ENCODE results near the gene SUGCT.

Gene SUGCT

DNA sequence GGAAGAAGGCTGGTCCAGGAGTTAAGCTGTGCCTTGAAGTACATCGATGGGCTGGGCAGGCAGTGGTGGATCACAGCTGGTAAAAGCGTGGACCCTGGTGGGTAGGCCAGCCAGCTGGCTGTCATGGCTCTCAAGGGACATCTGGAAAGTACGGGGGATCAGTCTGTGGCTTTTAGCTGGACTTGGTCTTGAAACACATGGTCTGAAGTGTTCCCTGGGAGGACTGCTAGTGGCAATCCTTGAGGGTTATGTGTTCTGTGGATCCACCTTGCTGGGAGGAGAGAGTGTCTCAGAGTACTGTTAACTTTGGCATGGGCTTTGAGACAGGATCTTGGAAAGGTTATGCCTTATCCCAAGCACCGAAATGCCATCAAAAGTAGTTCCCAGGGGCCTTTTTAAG, 754.3 kb downstream of the SUGCT start:
- DNase-seq (no peak), ATAC-seq (ENCODE audit: insufficient read depth, low read depth) (no peak)
- Histone ChIP-seq H3K27ac (ENCODE audit: low read length) (no peak overlapping the region), H3K9ac (ENCODE audit: low read depth, low read length) (no peak overlapping the region), H3K36me3 (ENCODE audit: insufficient read depth, low read length) (no peaks in the 10 kb centered on the region), H3K27me3 (ENCODE audit: insufficient read depth, low read length, poor library complexity) (no peaks in the 10 kb centered on the region), H3K79me2 (ENCODE audit: insufficient read depth, low read length) (no peaks in the 10 kb centered on the region), H3K4me2 (ENCODE audit: insufficient read depth, low read length) (no peak overlapping the region), H4K20me1 (ENCODE audit: insufficient read depth, low read length) (no peaks in the 10 kb centered on the region), H3K4me3 (ENCODE audit: low read depth in 1 of 2, low read length in 2 of 2) (no peak overlapping the region), H2AFZ (ENCODE audit: low read depth, low read length) (no peak overlapping the region), H3K4me1 (ENCODE audit: insufficient read depth, low read length) (no peaks in the 10 kb centered on the region), H3K9me3 (ENCODE audit: insufficient read depth, low read length, severe bottlenecking) (peaks cover 4% of the 10 kb centered on the region)
- TF ChIP-seq, protein P1, sequence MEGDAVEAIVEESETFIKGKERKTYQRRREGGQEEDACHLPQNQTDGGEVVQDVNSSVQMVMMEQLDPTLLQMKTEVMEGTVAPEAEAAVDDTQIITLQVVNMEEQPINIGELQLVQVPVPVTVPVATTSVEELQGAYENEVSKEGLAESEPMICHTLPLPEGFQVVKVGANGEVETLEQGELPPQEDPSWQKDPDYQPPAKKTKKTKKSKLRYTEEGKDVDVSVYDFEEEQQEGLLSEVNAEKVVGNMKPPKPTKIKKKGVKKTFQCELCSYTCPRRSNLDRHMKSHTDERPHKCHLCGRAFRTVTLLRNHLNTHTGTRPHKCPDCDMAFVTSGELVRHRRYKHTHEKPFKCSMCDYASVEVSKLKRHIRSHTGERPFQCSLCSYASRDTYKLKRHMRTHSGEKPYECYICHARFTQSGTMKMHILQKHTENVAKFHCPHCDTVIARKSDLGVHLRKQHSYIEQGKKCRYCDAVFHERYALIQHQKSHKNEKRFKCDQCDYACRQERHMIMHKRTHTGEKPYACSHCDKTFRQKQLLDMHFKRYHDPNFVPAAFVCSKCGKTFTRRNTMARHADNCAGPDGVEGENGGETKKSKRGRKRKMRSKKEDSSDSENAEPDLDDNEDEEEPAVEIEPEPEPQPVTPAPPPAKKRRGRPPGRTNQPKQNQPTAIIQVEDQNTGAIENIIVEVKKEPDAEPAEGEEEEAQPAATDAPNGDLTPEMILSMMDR (IDR thresholded peaks at IDR 0.05; ENCODE audit: borderline replicate concordance, extremely low read depth, low read length, poor library complexity, severe bottlenecking): no peak
- TF ChIP-seq EZH2 (IDR thresholded peaks at IDR 0.05; ENCODE audit: borderline replicate concordance, low read depth, low read length, severe bottlenecking): no peak

- Histone ChIP-seq H3K4me3 (ENCODE audit: low read depth in 1 of 2, low read length in 2 of 2) (no peak overlapping the region), H3K27ac (ENCODE audit: low read length) (no peak overlapping the region), H3K9me3 (ENCODE audit: insufficient read depth, low read length, severe bottlenecking) (peaks cover 4% of the 10 kb centered on the region), H2AFZ (ENCODE audit: low read depth, low read length) (no peak overlapping the region), H4K20me1 (ENCODE audit: insufficient read depth, low read length) (no peaks in the 10 kb centered on the region), H3K4me1 (ENCODE audit: insufficient read depth, low read length) (no peaks in the 10 kb centered on the region), H3K27me3 (ENCODE audit: insufficient read depth, low read length, poor library complexity) (no peaks in the 10 kb centered on the region), H3K4me2 (ENCODE audit: insufficient read depth, low read length) (no peak overlapping the region), H3K36me3 (ENCODE audit: insufficient read depth, low read length) (no peaks in the 10 kb centered on the region), H3K79me2 (ENCODE audit: insufficient read depth, low read length) (no peaks in the 10 kb centered on the region), H3K9ac (ENCODE audit: low read depth, low read length) (no peak overlapping the region)
- DNase-seq: no peak
- TF ChIP-seq EZH2 (IDR thresholded peaks at IDR 0.05; ENCODE audit: borderline replicate concordance, low read depth, low read length, severe bottlenecking): no peak
- TF ChIP-seq, protein P1 (IDR thresholded peaks at IDR 0.05; ENCODE audit: borderline replicate concordance, extremely low read depth, low read length, poor library complexity, severe bottlenecking): no peak
- no peak for ATAC-seq (ENCODE audit: insufficient read depth, low read depth)
Observed at GRCh38 chr7:40889539-40889938, 754.7 kb downstream of the SUGCT start.

GRCh38 chr7:40890088-40890692, 755.4 kb downstream of the SUGCT start:
- Histone ChIP-seq H3K27ac (ENCODE audit: low read length) (no peak overlapping the region), H3K79me2 (ENCODE audit: insufficient read depth, low read length) (no peaks in the 10 kb centered on the region), H3K9me3 (ENCODE audit: insufficient read depth, low read length, severe bottlenecking) (peaks cover 4% of the 10 kb centered on the region), H3K4me3 (ENCODE audit: low read depth in 1 of 2, low read length in 2 of 2) (no peak overlapping the region), H4K20me1 (ENCODE audit: insufficient read depth, low read length) (no peaks in the 10 kb centered on the region), H2AFZ (ENCODE audit: low read depth, low read length) (no peak overlapping the region), H3K27me3 (ENCODE audit: insufficient read depth, low read length, poor library complexity) (no peaks in the 10 kb centered on the region), H3K4me2 (ENCODE audit: insufficient read depth, low read length) (no peak overlapping the region), H3K36me3 (ENCODE audit: insufficient read depth, low read length) (no peaks in the 10 kb centered on the region), H3K9ac (ENCODE audit: low read depth, low read length) (no peak overlapping the region), H3K4me1 (ENCODE audit: insufficient read depth, low read length) (no peaks in the 10 kb centered on the region)
- ATAC-seq (ENCODE audit: insufficient read depth, low read depth): no peak
- TF ChIP-seq, protein P1 (IDR thresholded peaks at IDR 0.05; ENCODE audit: borderline replicate concordance, extremely low read depth, low read length, poor library complexity, severe bottlenecking): no peak
- no peak for TF ChIP-seq EZH2 (IDR thresholded peaks at IDR 0.05; ENCODE audit: borderline replicate concordance, low read depth, low read length, severe bottlenecking)
- no peak for DNase-seq

Measured in DND-41 (cell line).